ENCODE results near the gene MAD1L1.

Gene MAD1L1

DNA sequence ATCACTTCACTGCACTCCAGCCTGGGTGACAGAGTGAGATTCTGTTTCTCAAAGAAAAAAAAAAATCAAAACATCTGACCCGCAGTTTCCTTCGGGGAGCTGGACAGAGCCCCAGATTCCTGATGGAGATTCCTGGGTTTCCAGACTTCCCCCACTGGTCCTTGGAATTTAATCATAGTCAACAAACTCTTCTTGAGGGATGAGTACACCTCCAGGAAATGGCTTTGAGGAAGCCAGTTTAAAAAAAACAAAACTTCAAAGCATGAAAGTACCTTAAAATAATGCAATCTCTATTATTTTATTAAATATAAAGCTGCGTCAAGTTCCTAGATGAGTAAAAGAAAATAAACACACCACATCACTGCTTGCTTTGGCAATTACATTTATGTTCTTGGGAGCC, 1.2 kb upstream of the MAD1L1 start:
- no peak for ATAC-seq
- no peak for TF ChIP-seq ZNF565 (CRISPR knock-in tag; conservative IDR thresholded peaks at IDR 0.05; ENCODE audit: low read depth)
- no peak for TF ChIP-seq ZNF70 (CRISPR knock-in tag; IDR thresholded peaks at IDR 0.05)
- TF ChIP-seq, protein P1, sequence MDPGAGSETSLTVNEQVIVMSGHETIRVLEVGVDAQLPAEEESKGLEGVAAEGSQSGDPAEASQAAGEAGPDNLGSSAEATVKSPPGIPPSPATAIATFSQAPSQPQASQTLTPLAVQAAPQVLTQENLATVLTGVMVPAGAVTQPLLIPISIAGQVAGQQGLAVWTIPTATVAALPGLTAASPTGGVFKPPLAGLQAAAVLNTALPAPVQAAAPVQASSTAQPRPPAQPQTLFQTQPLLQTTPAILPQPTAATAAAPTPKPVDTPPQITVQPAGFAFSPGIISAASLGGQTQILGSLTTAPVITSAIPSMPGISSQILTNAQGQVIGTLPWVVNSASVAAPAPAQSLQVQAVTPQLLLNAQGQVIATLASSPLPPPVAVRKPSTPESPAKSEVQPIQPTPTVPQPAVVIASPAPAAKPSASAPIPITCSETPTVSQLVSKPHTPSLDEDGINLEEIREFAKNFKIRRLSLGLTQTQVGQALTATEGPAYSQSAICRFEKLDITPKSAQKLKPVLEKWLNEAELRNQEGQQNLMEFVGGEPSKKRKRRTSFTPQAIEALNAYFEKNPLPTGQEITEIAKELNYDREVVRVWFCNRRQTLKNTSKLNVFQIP (CRISPR knock-in tag; IDR thresholded peaks at IDR 0.05; ENCODE audit: borderline replicate concordance, low read depth): no peak
- TF ChIP-seq OSR1 (CRISPR knock-in tag; IDR thresholded peaks at IDR 0.05): no peak
- no peak for TF ChIP-seq ARNTL (CRISPR knock-in tag; IDR thresholded peaks at IDR 0.05; ENCODE audit: borderline replicate concordance, low read depth)
- TF ChIP-seq, protein P2, sequence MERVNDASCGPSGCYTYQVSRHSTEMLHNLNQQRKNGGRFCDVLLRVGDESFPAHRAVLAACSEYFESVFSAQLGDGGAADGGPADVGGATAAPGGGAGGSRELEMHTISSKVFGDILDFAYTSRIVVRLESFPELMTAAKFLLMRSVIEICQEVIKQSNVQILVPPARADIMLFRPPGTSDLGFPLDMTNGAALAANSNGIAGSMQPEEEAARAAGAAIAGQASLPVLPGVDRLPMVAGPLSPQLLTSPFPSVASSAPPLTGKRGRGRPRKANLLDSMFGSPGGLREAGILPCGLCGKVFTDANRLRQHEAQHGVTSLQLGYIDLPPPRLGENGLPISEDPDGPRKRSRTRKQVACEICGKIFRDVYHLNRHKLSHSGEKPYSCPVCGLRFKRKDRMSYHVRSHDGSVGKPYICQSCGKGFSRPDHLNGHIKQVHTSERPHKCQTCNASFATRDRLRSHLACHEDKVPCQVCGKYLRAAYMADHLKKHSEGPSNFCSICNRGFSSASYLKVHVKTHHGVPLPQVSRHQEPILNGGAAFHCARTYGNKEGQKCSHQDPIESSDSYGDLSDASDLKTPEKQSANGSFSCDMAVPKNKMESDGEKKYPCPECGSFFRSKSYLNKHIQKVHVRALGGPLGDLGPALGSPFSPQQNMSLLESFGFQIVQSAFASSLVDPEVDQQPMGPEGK (CRISPR knock-in tag; IDR thresholded peaks at IDR 0.05; ENCODE audit: borderline replicate concordance): no peak
- TF ChIP-seq SNAI2 (CRISPR knock-in tag; IDR thresholded peaks at IDR 0.05): no peak
- TF ChIP-seq, protein P3, sequence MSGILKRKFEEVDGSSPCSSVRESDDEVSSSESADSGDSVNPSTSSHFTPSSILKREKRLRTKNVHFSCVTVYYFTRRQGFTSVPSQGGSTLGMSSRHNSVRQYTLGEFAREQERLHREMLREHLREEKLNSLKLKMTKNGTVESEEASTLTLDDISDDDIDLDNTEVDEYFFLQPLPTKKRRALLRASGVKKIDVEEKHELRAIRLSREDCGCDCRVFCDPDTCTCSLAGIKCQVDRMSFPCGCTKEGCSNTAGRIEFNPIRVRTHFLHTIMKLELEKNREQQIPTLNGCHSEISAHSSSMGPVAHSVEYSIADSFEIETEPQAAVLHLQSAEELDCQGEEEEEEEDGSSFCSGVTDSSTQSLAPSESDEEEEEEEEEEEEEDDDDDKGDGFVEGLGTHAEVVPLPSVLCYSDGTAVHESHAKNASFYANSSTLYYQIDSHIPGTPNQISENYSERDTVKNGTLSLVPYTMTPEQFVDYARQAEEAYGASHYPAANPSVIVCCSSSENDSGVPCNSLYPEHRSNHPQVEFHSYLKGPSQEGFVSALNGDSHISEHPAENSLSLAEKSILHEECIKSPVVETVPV (CRISPR knock-in tag; IDR thresholded peaks at IDR 0.05): no peak
- TF ChIP-seq ESRRG (CRISPR knock-in tag; IDR thresholded peaks at IDR 0.05): no peak
- no peak for TF ChIP-seq ISL1 (CRISPR knock-in tag; IDR thresholded peaks at IDR 0.05)
- no peak for TF ChIP-seq ZNF8 (CRISPR knock-in tag; IDR thresholded peaks at IDR 0.05)
- TF ChIP-seq ZFP30 (CRISPR knock-in tag; IDR thresholded peaks at IDR 0.05): no peak
- no peak for TF ChIP-seq GLIS3 (CRISPR knock-in tag; IDR thresholded peaks at IDR 0.05)
- TF ChIP-seq RARB (CRISPR knock-in tag; IDR thresholded peaks at IDR 0.05): no peak
- TF ChIP-seq, protein P4, sequence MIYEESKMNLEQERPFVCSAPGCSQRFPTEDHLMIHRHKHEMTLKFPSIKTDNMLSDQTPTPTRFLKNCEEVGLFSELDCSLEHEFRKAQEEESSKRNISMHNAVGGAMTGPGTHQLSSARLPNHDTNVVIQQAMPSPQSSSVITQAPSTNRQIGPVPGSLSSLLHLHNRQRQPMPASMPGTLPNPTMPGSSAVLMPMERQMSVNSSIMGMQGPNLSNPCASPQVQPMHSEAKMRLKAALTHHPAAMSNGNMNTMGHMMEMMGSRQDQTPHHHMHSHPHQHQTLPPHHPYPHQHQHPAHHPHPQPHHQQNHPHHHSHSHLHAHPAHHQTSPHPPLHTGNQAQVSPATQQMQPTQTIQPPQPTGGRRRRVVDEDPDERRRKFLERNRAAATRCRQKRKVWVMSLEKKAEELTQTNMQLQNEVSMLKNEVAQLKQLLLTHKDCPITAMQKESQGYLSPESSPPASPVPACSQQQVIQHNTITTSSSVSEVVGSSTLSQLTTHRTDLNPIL (CRISPR knock-in tag; IDR thresholded peaks at IDR 0.05; ENCODE audit: low read depth): no peak

DNA sequence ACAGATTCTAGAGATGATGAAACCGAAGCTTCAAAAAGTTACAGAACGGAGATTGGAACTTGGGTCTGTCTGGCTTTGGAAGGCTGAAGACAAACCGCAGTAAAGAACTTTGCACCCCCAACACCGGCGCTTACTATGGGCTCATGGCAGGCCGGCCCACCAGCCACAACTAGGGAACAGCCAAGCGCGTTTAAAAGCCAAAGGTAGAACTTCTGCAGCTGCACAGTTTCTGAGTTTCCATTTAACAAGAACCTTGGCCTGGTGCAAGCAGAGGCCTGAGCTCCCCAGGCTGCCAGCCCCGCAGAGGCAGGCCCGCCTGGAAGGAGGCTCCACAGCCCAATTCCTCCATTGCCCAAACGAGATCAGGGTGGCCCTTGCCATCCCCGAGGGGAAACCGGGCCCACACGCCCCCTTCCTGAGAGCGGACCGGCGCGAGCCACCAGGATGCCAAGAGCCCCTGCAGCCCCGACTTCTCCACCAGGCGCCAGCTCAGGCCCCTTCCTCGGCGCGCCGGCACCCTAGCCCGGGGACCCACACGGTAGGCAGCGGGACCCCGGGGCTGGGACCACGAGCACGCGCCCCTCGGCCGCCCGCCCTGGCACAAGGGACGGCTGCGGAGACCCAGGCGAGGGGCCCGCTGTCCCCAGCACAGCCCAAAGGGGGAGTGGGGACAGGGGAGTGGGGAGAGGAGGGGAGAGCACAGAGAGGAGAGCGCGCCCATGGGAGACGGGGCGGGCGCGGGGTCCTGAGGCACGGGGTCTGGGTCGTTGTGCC, 566 bp downstream of the MAD1L1 start:
- TF ChIP-seq, protein P4 (CRISPR knock-in tag; IDR thresholded peaks at IDR 0.05; ENCODE audit: low read depth): no peak
- TF ChIP-seq ESRRG (CRISPR knock-in tag; IDR thresholded peaks at IDR 0.05) (no peak), CSDC2 (CRISPR knock-in tag; IDR thresholded peaks at IDR 0.05) (no peak), ZC3H10 (CRISPR knock-in tag; IDR thresholded peaks at IDR 0.05) (no peak), BACH2 (CRISPR knock-in tag; IDR thresholded peaks at IDR 0.05; ENCODE audit: borderline replicate concordance) (no peak)

DNA sequence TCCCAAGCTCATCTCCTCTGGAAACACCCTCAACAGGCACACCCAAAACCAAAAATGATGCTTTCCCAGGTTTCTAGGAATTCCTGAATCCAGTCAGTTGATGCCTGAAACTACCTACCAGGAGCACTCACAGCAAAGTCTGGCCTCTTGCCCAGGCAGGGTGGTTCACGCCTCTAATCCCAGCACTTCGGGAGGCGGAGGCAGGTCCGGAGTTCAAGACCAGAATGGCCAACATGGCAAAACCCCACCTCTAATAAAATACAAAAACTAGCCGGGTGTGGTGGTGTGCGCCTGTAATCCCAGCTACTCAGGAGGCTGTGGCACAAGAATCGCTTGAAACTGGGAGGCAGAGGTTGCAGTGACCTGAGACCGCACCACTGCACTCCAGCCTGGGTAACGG, 1.9 kb downstream of the MAD1L1 start:
- no peak for TF ChIP-seq ZNF70 (CRISPR knock-in tag; IDR thresholded peaks at IDR 0.05)
- TF ChIP-seq TCF4 (CRISPR knock-in tag; IDR thresholded peaks at IDR 0.05; ENCODE audit: borderline replicate concordance): no peak
- TF ChIP-seq BACH2 (CRISPR knock-in tag; IDR thresholded peaks at IDR 0.05; ENCODE audit: borderline replicate concordance): no peak
- TF ChIP-seq PPARA (CRISPR knock-in tag; IDR thresholded peaks at IDR 0.05; ENCODE audit: borderline replicate concordance): no peak
- no peak for TF ChIP-seq ZNF8 (CRISPR knock-in tag; IDR thresholded peaks at IDR 0.05)
- TF ChIP-seq ZFP3 (CRISPR knock-in tag; IDR thresholded peaks at IDR 0.05): no peak
- TF ChIP-seq, protein P4 (CRISPR knock-in tag; IDR thresholded peaks at IDR 0.05; ENCODE audit: low read depth): no peak
- TF ChIP-seq, protein P1 (CRISPR knock-in tag; IDR thresholded peaks at IDR 0.05; ENCODE audit: borderline replicate concordance, low read depth): no peak
- TF ChIP-seq SNAI2 (CRISPR knock-in tag; IDR thresholded peaks at IDR 0.05): no peak
- no peak for TF ChIP-seq GLIS3 (CRISPR knock-in tag; IDR thresholded peaks at IDR 0.05)
- TF ChIP-seq ISL1 (CRISPR knock-in tag; IDR thresholded peaks at IDR 0.05): no peak
- ATAC-seq: no peak

More for the DNA sequence above, 566 bp downstream of the MAD1L1 start:
- peak; percentile 68 for ATAC-seq

Data from SK-N-SH treated with all-trans-retinoic acid at 6 μM for 48 hours (cell line).